Measurements from ENCODE around the gene DDX1.

DDX1 gene

DNA sequence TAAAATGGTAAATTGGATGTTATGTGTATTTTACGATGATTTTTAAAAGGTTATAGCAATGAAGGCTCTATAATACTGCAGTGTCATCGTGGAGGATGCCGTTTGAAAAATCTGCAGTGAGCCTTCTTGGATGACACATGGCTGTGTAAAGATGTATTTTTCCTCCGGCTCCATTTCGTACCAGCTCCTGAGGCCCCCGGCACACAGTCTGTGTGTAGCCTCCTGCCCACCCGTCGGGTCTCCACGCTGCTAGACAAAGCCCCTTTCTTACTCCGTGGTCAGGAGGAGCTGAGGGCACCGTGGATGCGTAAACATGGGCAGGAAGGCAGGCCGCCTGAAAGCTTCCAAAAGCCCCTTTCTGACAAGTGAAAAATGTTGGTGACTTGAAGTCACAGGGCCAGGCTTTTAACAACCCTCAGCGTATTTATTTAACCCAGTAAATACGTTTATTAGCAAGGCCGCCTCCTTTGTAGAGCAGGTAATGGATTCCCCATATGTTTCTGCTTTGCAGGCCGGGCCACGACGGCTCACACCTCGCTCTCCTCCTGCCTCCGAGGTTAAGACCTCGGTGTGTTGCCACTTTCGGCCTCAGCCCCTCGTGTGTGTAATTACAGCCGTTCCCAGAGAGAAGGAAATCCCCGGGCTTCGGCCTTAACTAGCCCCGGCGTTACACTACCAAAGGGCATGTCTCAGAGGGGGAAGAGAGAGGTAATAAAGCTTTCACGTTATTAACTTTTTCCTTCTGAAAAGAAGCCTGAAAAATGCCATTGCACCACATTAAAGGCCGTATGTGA, 72.8 kb downstream of the DDX1 start:
- no peak for DNase-seq (ENCODE audit: low read depth in 2 of 2)

DNA sequence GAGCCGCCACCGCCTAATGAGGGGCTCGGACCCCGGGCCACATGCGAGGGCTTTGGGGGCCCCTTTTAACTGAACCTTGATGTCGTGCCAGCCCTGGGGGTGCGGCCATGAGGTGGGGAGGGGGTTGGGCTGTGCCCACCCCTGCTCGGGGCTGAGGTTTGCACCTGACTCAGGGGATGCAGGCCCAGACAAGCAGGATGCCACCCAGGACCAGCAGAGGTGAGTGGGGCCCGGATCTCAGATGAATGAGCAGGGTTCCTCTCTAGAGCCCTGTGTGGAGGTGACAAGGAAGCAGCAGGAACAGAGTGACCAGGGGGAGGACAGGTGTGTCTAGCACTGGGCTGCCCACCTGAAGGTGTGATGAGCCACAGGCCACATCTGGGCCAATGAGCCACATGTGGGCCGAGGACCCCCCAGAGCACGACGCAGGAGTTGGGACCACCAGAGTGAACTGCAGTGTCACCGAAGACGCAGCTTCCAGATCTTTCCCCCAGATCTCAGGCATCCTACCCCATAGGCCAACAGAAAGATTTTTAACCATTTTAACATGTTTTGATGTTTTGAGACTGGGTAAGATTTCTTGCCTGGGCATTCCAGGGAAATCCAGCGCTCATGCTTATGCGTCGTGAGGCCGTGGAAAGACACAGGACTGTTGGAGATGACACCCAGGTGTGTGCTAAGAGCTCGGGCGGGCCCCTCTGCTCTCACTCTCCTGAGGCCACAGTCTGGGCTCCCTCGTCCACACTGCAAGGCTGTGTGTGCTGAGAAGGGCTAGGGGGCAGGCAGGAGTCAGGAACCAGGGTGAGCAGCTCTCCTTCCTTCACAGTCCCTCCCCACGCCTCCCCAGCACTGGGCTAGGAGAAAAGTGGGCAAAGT, 73.6 kb downstream of the DDX1 start:
- no peak for DNase-seq (ENCODE audit: low read depth in 2 of 2)

DNA sequence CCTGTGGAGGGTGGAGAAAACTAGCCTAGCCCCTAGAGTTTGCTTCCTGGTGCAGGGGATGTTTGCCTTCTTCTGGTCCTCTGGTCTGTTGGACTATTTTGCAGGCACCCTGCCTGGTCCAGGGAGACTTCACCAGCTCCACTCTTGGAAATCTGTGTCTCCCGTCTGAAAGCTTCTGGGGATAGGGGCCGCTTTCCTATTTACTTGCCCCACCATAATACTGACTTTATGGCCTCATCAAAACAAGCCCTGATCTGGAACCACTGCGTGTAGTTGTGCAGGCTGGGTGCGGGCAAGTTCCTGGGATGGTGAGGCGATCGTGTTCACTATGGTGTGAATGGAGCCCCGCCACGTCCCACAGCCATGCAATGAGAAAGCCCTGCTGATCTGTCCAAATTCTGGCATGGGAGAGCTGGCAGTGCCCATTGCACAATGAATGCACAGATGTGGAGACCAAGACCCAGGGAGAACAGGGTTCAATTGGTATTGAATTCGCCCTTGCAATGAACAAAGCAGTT, 74.3 kb downstream of the DDX1 start:
- DNase-seq (ENCODE audit: low read depth in 2 of 2) = no peak

DNA sequence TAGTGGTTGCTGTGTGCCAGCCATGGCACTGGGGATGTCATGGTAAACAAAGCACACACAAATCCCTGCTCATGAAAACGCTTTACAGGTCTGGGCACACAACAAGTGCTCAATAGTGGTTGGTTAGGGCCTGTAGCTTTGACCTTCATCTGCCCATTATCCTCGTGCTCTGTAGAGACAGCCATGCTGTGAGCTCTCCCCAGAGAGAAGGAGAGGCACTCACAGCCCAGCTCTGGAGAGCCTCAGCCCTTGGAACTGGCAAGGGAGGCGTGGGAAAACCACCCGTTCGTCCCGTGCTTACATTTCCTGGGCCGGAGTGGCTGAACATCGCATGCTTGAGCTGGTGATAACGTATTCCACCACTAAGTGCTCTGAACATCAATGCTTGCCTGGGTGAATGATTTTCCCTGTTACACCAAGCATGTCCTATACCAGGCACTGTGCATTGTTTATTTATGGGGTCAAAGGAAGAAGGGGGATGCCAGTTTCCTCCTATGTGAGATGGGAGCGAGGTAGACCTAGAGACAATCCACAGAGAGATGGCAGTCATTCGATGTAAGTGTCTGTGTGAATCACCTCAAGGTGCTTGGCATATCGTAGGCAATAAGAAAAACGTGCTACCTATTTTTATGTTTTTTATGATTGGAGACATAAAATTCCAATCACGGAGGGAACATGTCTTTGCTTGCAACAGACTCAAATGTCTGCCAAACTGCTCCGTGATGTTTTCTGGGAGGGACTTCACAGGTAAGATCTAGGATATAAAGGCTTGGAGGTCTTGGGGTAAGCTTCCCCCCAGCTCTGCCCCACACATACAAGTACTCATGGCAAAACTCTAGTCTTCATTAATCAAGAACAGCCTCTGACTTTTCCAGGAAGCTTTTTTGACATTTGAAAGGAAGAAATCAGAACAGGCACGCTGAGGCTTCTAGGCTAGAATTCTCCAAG, 75.5 kb downstream of the DDX1 start:
- DNase-seq (ENCODE audit: low read depth in 2 of 2) = no peak

DNA sequence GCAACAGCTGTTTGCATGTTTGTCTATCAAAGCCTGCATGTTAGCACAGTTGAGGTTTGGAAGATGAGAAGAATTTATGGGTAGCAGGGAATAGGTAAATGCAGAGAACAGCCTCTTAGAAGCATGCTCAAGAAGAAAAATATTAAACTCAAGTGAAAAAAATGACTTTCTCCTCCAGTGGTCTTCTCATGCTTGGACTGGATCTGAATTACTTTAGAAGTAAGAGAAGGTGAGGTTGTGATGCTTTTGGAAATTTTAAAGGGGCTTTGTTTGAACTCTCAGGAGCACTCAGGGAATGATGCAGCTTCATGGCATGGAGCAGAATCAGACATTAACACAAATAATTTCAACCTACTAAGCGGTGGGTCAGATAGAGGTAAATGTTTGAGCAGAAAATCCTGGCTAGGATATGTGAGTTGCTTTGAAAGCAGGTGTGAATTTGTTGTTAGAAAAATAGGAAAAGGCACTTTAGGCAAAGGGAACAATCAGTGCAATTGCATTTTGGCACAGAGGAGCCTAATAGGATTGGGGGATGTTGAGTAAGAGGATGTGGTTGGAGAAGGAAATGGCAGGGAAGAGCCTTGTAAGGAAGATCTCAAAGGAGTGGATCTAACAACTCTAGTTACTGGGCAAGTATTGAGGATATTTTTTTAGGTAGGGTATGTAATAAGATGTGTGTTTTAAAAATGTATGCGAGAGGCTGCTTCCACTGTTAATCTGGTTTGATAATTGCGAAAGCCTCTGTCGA, 76.3 kb downstream of the DDX1 start:
- DNase-seq (ENCODE audit: low read depth in 2 of 2) = no peak

DNA sequence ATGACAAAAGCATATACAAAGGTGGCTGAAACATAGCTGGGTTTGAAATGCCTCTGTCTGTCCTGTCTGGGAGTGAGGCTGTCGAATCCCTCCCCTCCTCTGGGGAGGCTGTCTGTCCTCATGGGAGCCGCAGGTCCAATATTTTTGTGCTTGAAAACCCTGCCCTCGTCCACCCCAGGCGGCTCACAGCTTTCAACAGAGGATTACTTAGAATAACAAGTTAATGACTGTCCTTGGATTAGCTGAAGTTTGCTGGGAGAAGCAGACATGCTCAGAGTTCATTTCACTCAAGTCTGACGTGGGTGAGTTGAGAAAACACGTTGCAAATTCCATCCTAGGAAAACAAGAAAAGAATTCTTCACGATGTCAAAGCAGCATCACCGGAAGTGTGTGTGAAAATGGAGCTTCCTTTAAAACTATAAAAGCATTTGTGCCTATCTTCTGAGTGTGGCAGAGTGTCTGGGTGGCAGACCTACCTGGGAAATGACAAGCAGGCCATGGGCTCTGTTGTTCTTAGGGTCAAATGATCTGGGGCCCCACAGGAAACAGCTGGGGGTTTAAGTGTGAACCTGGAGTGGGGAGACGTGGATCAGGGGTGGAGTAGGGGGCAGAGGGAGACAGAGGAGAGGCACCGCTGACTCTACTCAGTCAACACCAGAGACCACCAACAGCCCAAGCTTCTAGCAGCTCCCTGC, 77.1 kb downstream of the DDX1 start:
- no peak for DNase-seq (ENCODE audit: low read depth in 2 of 2)

DNA sequence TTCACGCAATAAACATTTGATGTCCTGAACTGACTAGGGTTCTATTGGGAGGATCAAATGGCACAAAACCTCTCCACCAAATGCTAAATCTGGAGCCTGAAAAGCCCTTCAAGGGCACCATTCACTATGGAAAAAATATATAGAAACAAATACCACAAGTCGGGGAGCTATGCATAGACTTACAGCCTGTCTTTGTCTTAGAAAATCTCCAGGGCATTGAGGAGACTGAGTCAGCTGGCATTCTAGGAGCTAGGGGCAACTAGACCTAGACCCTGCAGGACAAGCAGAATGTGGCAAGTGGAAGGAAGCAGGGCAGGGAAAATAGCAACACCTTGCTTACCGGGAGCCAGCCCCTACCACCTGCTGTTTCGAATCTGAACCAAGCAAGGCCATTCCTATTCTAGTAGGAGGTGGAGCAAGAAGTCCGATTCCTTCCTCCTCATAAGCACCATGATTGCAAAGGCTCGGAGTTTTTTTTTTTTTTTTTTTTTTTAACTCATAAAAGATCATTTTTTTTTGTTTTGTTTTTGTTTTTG, 77.8 kb downstream of the DDX1 start:
- DNase-seq (ENCODE audit: low read depth in 2 of 2) = no peak

DNA sequence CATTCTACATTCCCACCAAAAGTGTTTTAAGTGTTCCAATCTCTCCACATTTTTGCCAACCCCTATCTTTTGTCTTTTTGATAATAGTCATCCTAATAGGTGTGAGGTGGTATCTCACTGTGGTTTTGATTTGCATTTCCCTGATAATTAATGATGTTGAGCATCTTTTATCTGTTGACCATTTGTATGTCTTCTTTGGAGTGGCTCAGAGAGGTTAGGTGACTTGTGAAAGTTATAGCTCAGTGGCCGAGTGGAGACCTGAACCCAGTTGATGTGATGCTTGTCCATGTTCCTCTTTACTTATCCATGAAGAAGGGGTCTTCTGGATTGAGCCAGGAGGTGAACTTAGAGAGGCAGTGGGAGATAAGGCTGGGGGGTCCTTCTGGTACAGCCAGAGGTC, 78.8 kb downstream of the DDX1 start:
- DNase-seq (ENCODE audit: low read depth in 2 of 2) = no peak

DNA sequence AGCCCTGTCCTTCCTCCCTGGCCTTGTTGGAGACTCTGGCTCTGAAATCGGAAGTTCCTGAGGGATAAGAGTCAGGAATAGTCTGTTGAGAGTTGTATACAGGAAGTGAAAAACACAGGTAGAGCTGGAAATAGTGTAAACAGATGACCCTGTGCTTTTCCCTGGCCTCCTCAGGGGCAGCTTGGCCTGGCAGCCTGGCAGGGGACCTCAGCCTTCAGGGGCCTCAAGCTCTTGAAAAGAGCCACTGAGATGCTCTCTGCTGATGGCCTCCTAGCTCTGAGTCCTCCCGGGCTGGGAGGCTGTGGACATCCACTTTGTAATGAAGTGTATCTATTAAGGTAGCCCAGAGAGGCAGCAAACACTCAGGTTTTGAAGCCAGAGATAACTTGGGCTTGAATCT, 79.3 kb downstream of the DDX1 start:
- no peak for DNase-seq (ENCODE audit: low read depth in 2 of 2)

DNA sequence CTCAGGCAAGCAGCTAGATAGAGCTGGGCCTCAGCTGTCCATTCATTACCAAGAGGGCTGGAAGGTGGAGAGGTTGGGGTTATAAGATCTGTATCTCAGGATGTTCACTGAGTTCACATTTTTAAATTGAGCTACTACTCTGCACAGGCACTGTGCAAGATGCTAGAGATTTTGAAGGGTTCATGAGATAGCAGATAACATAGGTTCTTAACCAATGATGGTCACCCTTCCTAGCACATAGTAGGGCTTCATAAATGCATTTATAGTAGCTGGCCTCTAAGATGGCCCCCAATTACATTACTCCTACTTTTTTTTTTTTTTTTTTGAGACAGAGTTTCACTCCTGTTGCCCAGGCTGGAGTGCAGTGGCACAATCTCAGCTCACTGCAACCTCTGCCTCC, 79.7 kb downstream of the DDX1 start:
- no peak for DNase-seq (ENCODE audit: low read depth in 2 of 2)

DNA sequence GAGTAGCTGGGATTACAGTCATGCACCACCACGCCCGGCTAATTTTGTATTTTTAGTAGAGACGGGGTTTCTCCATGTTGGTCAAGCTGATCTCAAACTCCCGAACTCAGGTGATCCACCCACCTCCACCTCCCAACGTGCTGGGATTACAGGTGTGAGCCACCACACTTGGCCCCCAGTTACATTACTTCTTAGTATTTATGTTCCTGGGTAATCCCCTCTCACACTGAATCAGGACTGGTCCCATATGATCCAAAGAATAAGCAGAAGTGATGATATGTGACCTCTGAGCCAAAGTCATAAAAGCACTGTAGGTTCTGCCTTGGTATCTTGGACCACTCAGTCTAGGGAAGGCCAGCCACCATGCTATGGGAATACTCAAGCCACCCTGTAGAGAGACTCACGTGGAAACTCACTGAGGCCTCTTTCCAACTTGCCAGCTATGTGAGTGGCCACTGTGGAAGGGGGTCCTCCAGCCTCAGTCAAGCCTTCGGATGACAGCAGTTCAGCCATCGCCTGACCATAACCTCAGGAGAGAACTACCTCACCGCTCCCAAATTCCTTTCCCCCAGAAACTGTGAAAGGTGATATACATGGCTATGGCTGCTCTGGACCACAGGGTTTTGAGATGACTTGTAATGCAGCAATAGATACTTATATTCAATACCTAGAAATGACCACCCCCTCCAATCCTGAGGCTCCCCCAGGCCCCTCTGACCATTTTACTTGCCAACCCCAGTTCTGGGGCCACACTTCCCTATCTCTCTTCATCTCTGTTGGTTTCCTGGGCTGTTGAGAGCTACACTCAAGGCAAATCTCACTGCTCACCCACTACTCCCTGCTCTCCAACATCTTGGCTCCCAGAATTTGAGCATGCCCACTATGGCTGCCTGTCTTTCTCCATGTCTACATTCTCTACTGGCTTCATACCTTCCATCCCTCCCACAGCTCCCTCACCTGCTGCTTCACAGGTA, 80.5 kb downstream of the DDX1 start:
- DNase-seq (ENCODE audit: low read depth in 2 of 2) = no peak

DNA sequence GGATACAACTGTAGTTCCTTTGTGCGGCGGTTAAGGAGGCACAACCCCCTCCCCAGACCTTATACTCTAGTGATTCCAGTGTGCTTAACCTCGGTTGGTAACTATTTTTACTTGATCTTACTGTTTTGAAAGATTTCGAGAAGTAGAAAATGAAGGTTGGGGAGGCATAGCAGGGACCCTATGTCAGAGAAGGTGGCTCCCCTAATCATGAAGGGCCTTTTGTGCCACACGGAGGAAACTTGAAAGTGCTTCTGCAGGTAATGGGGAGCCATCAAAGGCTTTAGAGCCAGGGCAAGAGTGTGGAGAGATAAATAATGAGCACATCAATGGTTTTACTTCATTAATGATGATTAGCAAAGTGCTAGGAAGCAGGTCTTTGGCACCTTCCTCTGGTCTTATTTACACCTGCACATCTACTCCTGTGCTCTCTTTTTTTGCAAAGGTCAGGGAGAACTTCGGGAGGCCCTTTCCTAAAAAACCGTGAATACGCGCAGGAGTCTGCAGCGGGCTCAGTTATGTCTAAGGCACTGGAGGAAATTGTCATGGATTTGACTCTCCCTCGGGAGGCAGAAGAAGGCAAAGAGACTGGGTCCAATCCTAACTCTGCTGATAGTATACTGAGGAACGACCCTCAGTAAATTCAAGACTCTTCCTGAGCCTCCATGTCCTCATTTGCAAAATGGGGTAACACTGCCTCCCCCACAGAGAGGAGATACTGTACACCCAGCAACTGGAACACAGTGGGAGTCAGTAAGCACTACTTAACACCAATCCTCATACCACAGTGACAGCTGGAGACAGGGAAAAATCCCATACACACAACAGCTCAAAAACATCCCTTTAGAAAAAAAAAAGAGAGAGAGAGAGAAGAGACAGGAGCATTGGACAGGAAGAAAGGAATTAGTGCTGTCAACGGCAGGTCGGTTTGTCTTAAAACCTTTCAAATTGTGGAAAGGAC, 81.6 kb downstream of the DDX1 start:
- DNase-seq (ENCODE audit: low read depth in 2 of 2) = no peak

DNA sequence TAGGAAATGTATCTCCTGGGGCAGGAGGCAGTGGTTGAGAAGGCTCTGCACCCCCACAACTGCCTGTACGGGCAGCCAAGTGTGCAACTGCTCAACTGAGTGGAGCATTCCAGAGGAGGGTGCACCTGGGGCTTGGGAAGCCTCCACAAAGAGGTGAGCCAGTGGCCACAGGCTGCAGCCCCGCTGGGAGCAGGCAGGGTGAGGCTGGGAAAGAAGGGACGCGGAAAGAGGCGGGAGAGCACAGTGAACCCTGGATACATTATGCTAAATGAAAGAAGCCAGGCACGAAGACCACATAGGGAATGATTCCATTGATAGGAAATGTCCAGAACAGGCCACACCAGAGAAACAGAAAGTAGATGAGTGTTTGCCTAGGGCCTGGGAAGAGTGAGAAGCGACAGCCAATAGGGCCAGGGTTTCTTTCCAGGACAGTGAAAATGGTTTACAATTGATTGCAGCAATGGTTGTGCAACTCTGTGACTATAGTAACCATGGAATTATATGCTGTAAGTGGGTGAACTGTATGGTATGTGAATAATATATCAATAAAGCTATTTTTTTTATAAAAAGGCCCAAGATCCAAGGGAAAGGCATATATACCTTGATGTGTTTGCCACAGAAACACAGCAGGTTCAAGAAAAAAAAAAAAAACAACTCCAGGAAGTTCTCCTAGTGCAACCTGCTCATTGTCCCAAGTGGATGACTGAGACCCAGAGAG, 82.4 kb downstream of the DDX1 start:
- no peak for DNase-seq (ENCODE audit: low read depth in 2 of 2)

DNA sequence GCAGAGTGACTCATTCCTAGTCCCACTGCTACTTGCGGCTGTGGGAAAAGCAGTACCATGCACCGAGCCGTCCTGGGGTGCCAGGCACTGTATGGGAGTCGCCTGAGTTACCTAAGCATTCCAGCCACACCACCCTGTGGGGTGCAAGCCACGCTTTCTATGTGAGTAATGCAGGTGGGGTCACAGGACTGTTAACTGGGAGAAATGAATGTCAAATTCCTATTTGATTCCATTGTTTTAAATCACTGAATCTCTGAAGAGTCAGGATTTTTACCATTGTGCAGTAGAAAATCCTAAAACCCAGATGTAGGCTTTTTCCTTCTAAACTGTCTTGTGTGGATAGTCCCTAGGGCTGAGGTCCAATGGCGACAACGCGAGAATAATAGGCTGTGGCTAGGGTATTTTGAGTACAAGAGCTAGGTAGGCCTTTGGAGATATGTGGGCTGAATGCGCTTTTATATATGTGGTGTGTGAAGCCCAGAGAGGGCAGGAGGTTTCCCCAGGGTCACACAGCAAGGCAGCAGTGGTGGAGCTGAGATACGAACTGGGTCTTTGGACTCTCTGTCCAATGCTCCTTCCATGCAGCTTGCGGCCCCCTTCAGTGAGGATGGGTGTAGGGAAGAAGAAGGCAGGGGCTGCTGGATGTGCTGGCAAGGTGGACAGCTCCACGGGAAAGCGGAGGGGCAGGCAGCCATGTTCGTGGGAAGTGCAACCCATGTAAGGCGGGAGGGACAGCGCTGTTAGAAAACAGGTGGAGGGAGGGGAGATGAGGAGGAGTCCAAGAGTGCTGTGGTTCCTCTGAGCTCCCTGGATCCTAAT, 83.2 kb downstream of the DDX1 start:
- no peak for DNase-seq (ENCODE audit: low read depth in 2 of 2)

DNA sequence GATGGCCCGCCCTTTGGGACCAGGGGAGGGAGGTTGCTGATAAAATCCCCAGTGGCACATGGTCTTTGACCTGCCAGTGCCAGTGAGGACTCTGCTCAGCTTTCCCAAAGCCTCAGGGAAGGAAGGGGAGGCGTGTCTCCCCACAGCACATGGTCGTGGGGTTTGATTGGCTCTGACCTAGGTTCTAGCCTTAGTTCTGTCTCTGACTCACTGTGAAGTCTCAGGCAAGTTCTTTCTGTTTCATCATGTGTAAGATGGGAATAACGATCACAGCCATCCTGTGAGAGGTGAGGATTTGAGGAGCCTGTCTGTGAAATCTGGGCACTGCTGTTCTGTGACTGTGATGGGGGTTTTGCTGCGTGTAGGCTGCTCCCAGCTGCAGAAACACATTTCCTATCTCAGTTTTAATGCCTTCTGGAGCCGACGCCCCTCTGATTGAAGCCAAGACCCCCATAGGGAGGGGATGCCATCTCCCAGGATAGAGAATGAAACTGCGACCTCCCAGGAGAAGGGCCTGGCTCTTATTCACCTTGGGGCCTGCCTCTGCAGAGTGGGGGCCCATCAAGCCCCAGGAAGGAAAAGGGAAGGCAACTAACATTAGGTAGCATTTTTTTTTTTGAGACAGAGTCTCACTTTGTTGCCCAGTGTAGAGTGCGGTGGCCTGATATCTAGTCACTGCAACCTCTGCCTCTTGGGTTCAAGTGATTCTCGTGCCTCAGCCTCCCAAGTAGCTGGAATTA, 84.0 kb downstream of the DDX1 start:
- DNase-seq (ENCODE audit: low read depth in 2 of 2) = no peak
